Astrocyte of the cerebellum (primary cell): ENCODE results near the gene SLAMF7.

Experiments
- DNase-seq: peaks from one replicate; pipeline ENCODE4 v3.0.0-alpha.2; 2011; ENCODE audit warnings: low read depth
- H3K4me3 ChIP-seq: 2 replicates; pipeline ENCODE4 v1.5.1; 2011; ENCODE audit warnings: mild to moderate bottlenecking, low read depth, low read length, moderate library complexity
- in situ Hi-C: cut with HindIII; loops from 2 replicates; pipeline ENCODE4 v1.10.0; 2017; ENCODE audit warnings: low sequenced_read_pairs
- TF ChIP-seq, protein P1 (sequence below): IDR thresholded peaks from 2 replicates; pipeline ENCODE4 v1.5.1; 2012; ENCODE audit warnings: low read length, low read depth, moderate library complexity, mild to moderate bottlenecking; ENCODE audit errors: missing control alignments

The SLAMF7 gene

DNA sequence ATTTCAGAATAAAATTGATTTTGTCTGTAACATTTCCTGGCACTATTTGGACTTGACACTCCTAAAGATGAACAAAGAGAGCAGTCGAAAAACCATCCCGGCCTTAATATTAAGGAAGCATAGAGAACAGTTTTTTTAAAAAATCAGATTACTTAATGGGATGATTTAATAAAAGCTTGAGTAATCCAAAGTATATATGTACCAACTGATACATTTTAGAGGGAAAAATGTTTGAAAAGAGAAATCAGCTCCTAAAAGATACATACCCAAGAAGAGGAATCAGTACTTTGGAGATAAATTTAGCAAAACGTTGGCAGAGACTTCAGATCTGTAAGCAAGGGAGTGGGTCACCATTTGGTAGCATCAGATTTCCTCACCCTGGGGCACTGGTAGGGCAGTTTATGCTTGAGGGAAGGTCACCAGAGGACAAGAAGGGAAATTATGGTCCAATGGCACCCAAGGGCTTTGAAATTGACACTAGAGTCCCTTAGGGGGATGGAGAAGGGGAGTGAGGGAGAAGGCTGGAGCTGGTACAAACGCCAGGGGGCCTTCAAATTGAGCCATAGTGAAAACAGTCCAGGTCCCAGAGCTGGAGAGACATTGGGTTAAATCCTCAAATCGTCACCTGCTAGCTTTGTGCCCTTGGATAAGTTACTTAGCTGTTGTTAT, 5.9 kb downstream of the SLAMF7 start:
- DNase-seq, result no peak
- in situ Hi-C loops, result no loop called here
- TF ChIP-seq, protein P1, sequence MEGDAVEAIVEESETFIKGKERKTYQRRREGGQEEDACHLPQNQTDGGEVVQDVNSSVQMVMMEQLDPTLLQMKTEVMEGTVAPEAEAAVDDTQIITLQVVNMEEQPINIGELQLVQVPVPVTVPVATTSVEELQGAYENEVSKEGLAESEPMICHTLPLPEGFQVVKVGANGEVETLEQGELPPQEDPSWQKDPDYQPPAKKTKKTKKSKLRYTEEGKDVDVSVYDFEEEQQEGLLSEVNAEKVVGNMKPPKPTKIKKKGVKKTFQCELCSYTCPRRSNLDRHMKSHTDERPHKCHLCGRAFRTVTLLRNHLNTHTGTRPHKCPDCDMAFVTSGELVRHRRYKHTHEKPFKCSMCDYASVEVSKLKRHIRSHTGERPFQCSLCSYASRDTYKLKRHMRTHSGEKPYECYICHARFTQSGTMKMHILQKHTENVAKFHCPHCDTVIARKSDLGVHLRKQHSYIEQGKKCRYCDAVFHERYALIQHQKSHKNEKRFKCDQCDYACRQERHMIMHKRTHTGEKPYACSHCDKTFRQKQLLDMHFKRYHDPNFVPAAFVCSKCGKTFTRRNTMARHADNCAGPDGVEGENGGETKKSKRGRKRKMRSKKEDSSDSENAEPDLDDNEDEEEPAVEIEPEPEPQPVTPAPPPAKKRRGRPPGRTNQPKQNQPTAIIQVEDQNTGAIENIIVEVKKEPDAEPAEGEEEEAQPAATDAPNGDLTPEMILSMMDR, result no peak
- no peak overlapping the region for H3K4me3 ChIP-seq

DNA sequence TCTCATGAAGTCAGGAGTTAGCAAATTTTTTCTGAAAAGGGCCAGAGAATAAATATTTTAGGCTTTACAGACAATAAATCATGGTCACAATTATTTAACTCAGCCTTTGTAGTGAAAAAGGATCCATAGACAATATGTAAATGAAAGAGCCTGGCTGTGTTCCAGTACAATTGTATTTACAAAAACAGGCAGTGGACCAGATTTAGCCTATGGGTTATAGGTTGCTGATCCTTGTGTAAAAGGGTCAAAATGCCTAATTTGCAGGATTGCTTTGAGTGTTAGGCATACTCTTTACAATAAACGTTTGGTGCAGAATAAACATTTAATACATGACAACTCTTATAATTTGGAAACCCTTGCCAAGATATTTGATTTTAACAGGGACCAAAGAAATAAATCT, 6.5 kb downstream of the SLAMF7 start:
- H3K4me3 ChIP-seq, result no peak overlapping the region
- TF ChIP-seq, protein P1, result no peak
- in situ Hi-C loops, result no loop called here
- DNase-seq, result no peak

DNA sequence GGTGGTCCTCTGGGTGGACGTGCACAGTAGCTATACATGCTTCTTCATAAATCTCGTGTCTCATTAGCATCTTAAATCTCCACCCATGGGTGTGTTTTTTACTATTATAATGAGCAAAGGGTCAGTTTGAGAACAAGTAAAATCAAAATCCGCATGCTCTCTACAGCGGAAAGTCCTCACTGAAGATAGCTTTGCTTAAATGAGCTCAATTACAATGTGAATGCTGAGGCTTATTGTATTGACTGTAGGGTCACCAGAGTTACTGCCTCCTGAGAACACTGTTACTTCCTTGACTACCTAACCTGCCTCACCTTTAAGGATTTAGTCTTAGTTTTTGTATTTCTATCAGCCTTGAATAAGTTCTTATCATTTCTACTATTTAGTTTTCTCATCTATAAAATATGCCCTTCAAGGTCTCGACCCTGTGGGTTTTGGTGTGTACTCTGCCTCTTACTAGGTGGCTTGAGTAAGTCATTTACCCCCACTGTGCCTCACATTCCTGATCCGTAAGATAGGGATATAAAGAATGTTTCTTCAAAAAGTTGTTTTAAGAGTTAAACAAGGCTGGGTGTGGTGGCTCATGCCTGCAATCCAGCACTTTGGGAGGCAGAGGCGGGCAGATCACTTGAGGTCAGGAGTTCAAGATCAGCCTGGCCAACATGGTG, 7.9 kb downstream of the SLAMF7 start:
- in situ Hi-C loops, result no loop called here
- TF ChIP-seq, protein P1, result no peak
- DNase-seq, result no peak
- H3K4me3 ChIP-seq, result no peak overlapping the region

DNA sequence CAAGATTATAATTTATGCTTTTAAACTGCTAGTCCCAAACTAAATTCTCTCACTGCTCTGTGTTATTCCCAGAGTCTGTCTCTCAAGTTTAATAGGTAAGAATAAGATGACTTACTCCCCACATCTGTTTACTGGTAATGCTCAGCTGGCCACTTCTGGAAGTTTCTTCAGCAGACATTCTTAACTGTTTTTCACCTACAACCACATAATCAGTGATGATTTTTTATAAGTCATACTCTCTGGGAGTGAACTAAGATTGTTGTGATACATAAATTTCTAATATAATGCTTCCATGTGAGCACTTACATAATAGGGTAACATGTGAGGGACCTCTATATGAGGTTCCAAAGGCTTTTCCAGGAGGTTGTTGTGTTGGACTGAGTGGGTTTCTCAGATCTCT, 8.7 kb downstream of the SLAMF7 start:
- in situ Hi-C loops, result no loop called here
- no peak overlapping the region for H3K4me3 ChIP-seq
- TF ChIP-seq, protein P1, result no peak
- no peak for DNase-seq

DNA sequence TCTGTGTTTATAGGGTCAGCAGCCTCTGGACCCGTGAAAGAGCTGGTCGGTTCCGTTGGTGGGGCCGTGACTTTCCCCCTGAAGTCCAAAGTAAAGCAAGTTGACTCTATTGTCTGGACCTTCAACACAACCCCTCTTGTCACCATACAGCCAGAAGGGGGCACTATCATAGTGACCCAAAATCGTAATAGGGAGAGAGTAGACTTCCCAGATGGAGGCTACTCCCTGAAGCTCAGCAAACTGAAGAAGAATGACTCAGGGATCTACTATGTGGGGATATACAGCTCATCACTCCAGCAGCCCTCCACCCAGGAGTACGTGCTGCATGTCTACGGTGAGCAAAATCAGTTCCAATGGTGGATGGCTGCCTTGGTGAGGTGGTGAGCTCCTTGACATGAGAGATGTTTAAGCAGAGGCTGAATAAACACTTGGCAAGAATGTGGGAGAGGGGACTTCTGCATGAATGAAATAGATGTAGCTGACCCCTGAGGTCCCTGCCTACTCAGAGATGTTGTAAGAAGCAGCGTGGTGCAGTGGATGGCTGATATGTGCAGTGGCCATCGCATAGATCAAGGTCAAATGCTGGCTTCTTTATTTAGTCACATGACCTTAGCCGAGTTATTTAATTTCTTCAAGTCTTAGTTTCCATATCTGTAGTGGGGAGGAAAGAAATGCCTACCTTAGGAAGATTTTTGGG, 9.3 kb downstream of the SLAMF7 start:
- no peak overlapping the region for H3K4me3 ChIP-seq
- no peak for DNase-seq
- in situ Hi-C loops, result no loop called here
- TF ChIP-seq, protein P1, result no peak

DNA sequence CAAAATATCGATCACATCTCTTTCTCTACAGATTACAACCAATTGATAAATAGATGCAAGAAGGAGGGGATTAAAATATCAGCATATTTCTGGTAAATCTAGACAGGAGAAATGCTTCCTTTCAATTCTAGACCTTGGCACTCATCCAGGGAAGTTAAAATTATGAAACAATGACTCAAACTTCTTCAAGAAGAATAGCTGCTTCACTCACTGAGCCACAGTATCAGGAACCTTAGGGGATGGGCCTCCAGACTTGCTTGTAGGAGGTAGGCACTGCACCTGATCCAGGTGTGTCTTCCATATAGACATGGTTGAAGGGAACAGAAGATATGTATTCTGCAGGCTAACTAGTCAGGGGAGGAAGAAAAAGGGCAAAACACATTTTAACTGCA, 9.8 kb downstream of the SLAMF7 start:
- H3K4me3 ChIP-seq, result no peak overlapping the region
- TF ChIP-seq, protein P1, result no peak
- in situ Hi-C loops, result no loop called here
- no peak for DNase-seq
